Endothelial cell of umbilical vein (primary cell): ENCODE measurements around the gene ARHGAP31. TPM values are rescaled to one million over a fixed set of nuclear protein-coding genes. Genes with fewer than 3 reads are reported as not detected.

Experiments used
- BruUV-seq: library from RNA; stranded (reverse); fragments of 400-500 nt; replicated peaks from 2 replicates; lab custom pipeline; 2021; lab: Mats Ljungman, UMichigan
- CTCF ChIA-PET: fragments of 300-600, 350-600 bp; sonication (Branson Sonifier 250); formaldehyde crosslinking; loops from one replicate; lab custom pipeline; 2021; ENCODE audit warnings: antibody characterized with exemption, inconsistent platforms; lab: Charles Lee
- POLR2A ChIA-PET: fragments of 300-600, 350-600 bp; sonication (Branson Sonifier 250); formaldehyde crosslinking; loops from one replicate; lab custom pipeline; 2021; ENCODE audit warnings: antibody characterized with exemption, inconsistent platforms; lab: Charles Lee
- DNase-seq: peaks from one replicate; pipeline ENCODE4 v3.0.0-alpha.2; 2011; ENCODE audit warnings: low read depth, low spot score
- FAIRE-seq: peaks from 2 replicates; lab custom pipeline; 2011; peaks lifted over from hg19 to GRCh38; lab: Jason Lieb, UNC
- H2AFZ ChIP-seq: 2 replicates; pipeline ENCODE4 v1.6.0; 2012; ENCODE audit warnings: low read depth, low read length, control low read depth, inconsistent platforms
- H3K27ac ChIP-seq: 2 replicates; pipeline ENCODE4 v1.5.1; 2011; ENCODE audit warnings: low read depth, mild to moderate bottlenecking, control low read depth, low read length, moderate library complexity; ENCODE audit not compliant: insufficient read depth
- H3K27me3 ChIP-seq, 2 experiments: 2 replicates each; pipeline versions ENCODE4 v1.6.0 to v1.6.1; 2011; ENCODE audit warnings: low read length in 2 of 2, mixed read lengths in 1 of 2; ENCODE audit not compliant: control insufficient read depth in 2 of 2, insufficient read depth in 2 of 2
- H3K36me3 ChIP-seq, 2 experiments: 2 replicates in 1 of 2; 3 replicates in 1 of 2; pipeline ENCODE4 v1.5.1; 2011; ENCODE audit warnings: low read length in 2 of 2, mild to moderate bottlenecking in 1 of 2, moderate library complexity in 1 of 2; ENCODE audit not compliant: control insufficient read depth in 2 of 2, insufficient read depth in 2 of 2; ENCODE audit errors: extremely low read depth in 1 of 2
- H3K4me1 ChIP-seq: 3 replicates; pipeline ENCODE4 v1.5.1; 2011; ENCODE audit warnings: mild to moderate bottlenecking, low read length; ENCODE audit not compliant: control insufficient read depth, insufficient read depth; ENCODE audit errors: extremely low read depth
- H3K4me2 ChIP-seq: 2 replicates; pipeline ENCODE4 v1.6.1; 2011; ENCODE audit warnings: low read length, control low read depth, mixed read lengths; ENCODE audit not compliant: insufficient read depth
- H3K4me3 ChIP-seq, 3 experiments: fragments of 200-600 bp in 1 of 3; sonication (generic), shearing (Covaris generic) in 1 of 3; replicated peaks in 1 of 3; 2 replicates each; pipeline ENCODE4 v1.5.1; 2011 to 2016; ENCODE audit warnings: control low read depth in 3 of 3, low read length in 3 of 3, mild to moderate bottlenecking in 2 of 3, inconsistent platforms in 1 of 3, low read depth in 1 of 3, moderate library complexity in 1 of 3; ENCODE audit not compliant: insufficient read depth in 1 of 3
- H3K79me2 ChIP-seq: 2 replicates; pipeline ENCODE4 v1.6.0; 2012; ENCODE audit warnings: low read length, inconsistent platforms; ENCODE audit not compliant: control insufficient read depth, insufficient read depth
- H3K9ac ChIP-seq: replicated peaks from 2 replicates; pipeline ENCODE3; 2011; ENCODE audit warnings: low read length, control low read depth; ENCODE audit not compliant: insufficient read depth; ENCODE audit errors: extremely low read depth
- H3K9me1 ChIP-seq: replicated peaks from 3 replicates; pipeline ENCODE4 v1.6.0; 2011; ENCODE audit warnings: mild to moderate bottlenecking, low read length; ENCODE audit not compliant: control insufficient read depth, insufficient read depth; ENCODE audit errors: extremely low read depth
- H3K9me3 ChIP-seq: replicated peaks from 2 replicates; pipeline ENCODE4 v1.5.1; 2012; ENCODE audit warnings: low read length, inconsistent platforms; ENCODE audit not compliant: control insufficient read depth, insufficient read depth
- H4K20me1 ChIP-seq: replicated peaks from 2 replicates; pipeline ENCODE3; 2011; ENCODE audit warnings: mild to moderate bottlenecking, low read length; ENCODE audit not compliant: control insufficient read depth, insufficient read depth; ENCODE audit errors: extremely low read depth
- CTCF ChIP-seq, 2 donors: IDR thresholded peaks; 1 replicate in 1 of 2; 2 replicates in 1 of 2; pipeline ENCODE4 v1.5.1; 2011; ENCODE audit warnings: low read length in 2 of 2, mild to moderate bottlenecking in 2 of 2, moderate library complexity in 2 of 2, control low read depth in 1 of 2, inconsistent platforms in 1 of 2, low read depth in 1 of 2; ENCODE audit not compliant: insufficient read depth in 1 of 2; ENCODE audit errors: extremely low read depth in 1 of 2
- EZH2 ChIP-seq: IDR thresholded peaks from 2 replicates; pipeline ENCODE4 v1.6.1; 2012; ENCODE audit warnings: borderline replicate concordance, low read depth, mild to moderate bottlenecking, moderate library complexity, low read length, inconsistent platforms; ENCODE audit not compliant: severe bottlenecking
- FOS ChIP-seq: IDR thresholded peaks from 2 replicates; pipeline ENCODE4 v1.6.1; 2011; ENCODE audit warnings: mild to moderate bottlenecking, low read length, moderate library complexity, borderline replicate concordance; ENCODE audit not compliant: insufficient read depth
- GATA2 ChIP-seq: IDR thresholded peaks from 2 replicates; pipeline ENCODE4 v1.7.0; 2011; ENCODE audit warnings: low read depth, mild to moderate bottlenecking, moderate library complexity, mixed read lengths, low read length; ENCODE audit not compliant: insufficient read length, insufficient read depth
- MYC ChIP-seq: IDR thresholded peaks from one replicate; pipeline ENCODE4 v1.6.1; 2011; ENCODE audit warnings: mild to moderate bottlenecking, low read depth, low read length
- POLR2A ChIP-seq: IDR thresholded peaks from 2 replicates; pipeline ENCODE4 v1.6.1; 2012; ENCODE audit warnings: low read depth, mild to moderate bottlenecking, control low read depth, low read length
- dilution Hi-C: fragments of 300-500 bp; cut with MboI; formaldehyde crosslinking; loops from one replicate; pipeline ENCODE4 v1.15.0; 2019; ENCODE audit warnings: low sequenced_read_pairs; ENCODE audit not compliant: extremely low pct_ligation_motif_present
- intact Hi-C: fragments of 100-400 bp; cut with micrococcal nuclease; formaldehyde crosslinking; loops from one replicate; pipeline ENCODE4 v1.10.0; 2022
- polyA plus RNA-seq, 4 experiments: library from polyadenylated mRNA; depleted of rRNA in 3 of 4; stranded (reverse) in 3 of 4; unstranded in 1 of 4; fragments of >200 nt; gene quantifications; 2 replicates each; pipeline versions ENCODE4 v1.2.1 to v1.2.3, GENCODE V29; 2011 to 2012; ENCODE audit warnings: missing spikeins in 1 of 4
- total RNA-seq: library from RNA; stranded (reverse); gene quantifications from 2 replicates; pipeline ENCODE4 v1.2.3, GENCODE V29; 2021
- TF ChIP-seq, protein P1 (sequence below): IDR thresholded peaks from 2 replicates; pipeline ENCODE4 v1.6.1; 2011; ENCODE audit not compliant: insufficient read depth, insufficient read length

Gene ARHGAP31
- total and polyA plus RNA-seq, 2 donors (not counting 3 experiments of a cell fraction or from before 2014, with no cell fraction given): 25.5 to 65.8 TPM

DNA sequence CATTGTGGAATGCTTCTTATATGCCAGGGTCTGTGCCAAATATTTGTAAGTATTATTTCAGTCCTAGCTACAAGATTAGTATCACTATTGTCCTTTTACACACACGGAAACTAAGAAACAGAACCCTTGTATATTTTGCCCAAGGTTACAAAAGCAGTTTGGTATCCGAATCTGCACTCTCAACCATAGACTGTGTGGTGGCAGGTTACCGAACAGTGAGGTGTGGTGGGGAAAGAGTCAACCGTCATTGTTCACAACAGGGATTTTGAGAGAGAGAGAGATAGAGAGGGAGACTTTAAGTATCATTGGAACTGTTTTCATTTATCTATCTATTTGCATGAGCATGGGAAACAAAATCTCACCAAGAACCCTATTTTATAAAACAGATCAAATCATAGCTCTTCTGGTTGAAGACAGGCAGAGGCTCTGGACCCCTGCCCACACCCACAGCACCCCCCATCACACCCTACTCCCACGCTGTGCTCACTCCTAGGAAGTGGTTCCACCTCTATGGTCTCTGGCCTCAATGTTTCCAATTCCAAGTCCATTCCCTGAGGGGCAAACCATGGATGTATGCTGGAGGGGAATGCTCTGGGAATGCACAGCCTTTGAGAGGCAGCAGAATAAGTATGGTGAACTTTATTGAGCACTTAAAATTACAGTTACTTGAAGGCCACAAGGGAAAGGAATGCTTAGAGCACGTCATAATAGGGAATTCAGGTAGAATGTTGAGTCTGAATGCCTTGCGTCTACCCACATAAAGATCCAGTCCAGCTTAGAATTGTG, 69.0 kb downstream of the ARHGAP31 start:
- POLR2A ChIA-PET: no interaction called here
- DNase-seq: no peak
- no peak overlapping the region for H3K9ac ChIP-seq
- peaks cover 2 to 5% of the 10 kb centered on the region in 2 experiments for H3K36me3 ChIP-seq
- no peaks in the 10 kb centered on the region for H3K9me3 ChIP-seq
- BruUV-seq: no TSS peak
- H3K79me2 ChIP-seq: peaks cover 29% of the 10 kb centered on the region
- H4K20me1 ChIP-seq: no peaks in the 10 kb centered on the region
- dilution Hi-C loops (no loop called here), intact Hi-C loops (no loop called here)
- H3K27me3 ChIP-seq: no peaks in the 10 kb centered on the region
- H3K27ac ChIP-seq: no peak overlapping the region
- FAIRE-seq: no peak
- CTCF ChIA-PET: no interaction called here
- H3K4me2 ChIP-seq: no peak overlapping the region
- no peak overlapping the region for H3K4me3 ChIP-seq
- no peak overlapping the region for H2AFZ ChIP-seq
- TF ChIP-seq EZH2 (no peak), FOS (no peak), POLR2A (no peak), GATA2 (no peak), MYC (no peak), CTCF (IDR thresholded peaks at IDR 0.05; ENCODE audit: extremely low read depth in 1 of 2, insufficient read depth in 1 of 2, low read depth in 1 of 2, low read length in 2 of 2) (no peak)
- TF ChIP-seq, protein P1, sequence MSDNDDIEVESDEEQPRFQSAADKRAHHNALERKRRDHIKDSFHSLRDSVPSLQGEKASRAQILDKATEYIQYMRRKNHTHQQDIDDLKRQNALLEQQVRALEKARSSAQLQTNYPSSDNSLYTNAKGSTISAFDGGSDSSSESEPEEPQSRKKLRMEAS: no peak
- H3K4me1 ChIP-seq: no peaks in the 10 kb centered on the region
- no peaks in the 10 kb centered on the region for H3K9me1 ChIP-seq
